ENCODE data around the gene MKKS.
"Not testable (repeated sequence)": the region's sequence is repeated elsewhere in the genome, so short reads cannot be mapped to it uniquely, and the experiment has no call there.

Gene MKKS

DNA sequence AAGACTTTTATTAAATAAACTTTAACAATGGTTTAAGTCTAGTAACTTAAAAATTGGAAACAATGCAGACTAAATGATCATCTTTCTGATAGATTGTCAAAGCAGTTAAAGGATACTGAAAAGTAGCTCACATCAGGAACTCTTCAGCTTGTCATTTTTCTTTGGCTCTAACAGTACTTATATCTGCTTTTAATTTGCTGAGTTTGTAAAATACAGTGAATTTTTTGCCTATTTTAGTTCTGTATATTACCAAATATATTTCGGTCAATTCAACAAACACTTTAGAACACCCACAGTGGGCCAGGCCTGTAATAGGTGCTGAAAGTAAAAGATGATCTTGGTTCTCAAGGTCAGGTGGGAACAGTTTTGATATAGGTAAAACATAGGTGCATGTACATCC, 22.3 kb downstream of the MKKS start:
- DNase-seq, result no peak

DNA sequence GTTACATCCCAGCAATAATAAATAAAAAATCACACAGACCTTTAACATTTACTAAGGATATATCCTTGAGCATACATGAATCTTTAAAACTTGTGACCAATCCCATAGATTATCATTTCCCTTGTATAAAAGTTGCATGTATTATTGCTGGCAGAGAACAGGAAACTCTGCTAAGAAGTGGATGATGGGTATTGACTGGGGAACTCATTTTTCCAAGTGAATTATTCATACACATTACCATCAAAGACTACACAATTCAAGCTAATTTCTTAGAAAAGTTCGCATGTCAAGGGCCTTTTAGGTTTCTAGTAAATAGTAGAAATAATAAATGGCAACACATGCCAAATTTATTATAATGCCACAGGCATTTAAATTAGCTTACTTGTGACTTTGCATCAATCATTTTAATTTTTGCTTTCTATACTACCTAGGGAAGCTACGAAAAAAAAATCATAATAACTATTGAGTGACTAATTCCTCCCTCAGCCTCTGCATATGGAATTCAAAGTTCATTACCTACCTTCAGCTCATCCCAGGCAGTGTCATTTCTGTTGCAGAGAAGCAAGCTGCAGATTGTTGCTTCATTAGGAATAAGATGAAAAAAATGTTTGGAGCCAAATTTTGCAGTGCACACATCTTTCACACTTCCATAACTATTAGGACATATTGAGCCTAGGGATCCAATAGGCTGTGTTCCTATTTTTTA, 25.8 kb downstream of the MKKS start:
- no peak for DNase-seq

- DNase-seq, result no peak
These were observed 29.0 kb downstream of the MKKS start for GRCh38 chr20:10404959-10405530.

DNA sequence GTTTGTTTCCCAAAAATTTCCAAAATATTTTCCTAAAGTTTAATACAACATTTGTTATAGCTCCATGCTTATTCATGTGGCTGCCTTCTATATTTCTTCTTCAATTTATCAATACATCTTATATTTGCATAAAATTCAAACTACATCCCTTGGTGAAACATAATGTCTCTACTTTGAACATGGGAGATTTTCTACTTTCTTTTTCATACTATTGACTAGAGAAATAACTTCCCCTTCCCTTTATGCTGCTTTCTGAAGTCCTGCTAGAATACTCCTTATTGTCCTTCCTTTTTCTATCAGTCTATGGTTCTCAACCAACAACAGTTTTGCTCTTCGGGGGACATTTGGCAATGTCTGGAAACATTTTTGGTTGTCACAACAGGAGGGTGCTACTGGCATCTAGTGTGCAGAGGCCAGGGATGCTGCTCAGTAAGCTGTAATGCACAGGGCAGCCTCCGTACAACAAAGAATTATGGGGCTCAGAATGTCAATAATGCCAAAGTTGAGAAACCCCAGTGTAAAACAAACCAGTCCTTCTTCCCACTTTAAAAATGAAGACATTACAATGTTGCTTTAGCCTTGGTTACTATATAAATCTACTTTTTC, 29.9 kb downstream of the MKKS start:
- DNase-seq, result no peak

DNA sequence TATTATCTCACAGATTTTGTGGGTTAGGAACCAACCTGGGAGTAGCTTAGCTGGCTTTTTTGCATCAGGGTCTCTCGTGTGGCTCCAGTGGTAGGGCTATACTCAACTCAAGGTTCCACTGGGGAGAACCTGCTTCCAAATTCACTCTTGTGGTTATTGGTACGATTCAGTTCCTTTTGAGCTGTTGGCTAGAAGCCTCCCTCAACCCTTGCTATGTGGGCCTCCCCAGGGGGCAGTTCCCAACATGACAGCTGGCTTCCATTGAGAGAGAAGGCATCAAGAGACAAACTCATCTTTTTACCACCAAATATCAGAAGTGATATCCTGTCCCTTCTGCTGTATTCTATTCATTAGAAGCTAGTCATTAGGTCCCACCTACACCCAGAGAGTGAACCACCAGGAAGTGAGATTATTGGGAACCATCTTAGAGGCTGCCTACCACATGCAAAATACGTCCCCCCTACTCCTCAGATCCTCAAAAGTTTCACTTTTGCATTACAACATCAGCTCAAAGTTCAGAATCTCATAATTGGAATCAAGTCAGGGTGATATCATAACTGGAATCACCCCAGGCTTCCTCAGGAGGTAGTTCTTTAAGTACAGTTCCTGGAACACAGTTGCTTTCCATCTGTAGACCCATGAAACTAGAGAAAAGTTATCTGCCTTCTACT, 30.9 kb downstream of the MKKS start:
- DNase-seq, result no peak

DNA sequence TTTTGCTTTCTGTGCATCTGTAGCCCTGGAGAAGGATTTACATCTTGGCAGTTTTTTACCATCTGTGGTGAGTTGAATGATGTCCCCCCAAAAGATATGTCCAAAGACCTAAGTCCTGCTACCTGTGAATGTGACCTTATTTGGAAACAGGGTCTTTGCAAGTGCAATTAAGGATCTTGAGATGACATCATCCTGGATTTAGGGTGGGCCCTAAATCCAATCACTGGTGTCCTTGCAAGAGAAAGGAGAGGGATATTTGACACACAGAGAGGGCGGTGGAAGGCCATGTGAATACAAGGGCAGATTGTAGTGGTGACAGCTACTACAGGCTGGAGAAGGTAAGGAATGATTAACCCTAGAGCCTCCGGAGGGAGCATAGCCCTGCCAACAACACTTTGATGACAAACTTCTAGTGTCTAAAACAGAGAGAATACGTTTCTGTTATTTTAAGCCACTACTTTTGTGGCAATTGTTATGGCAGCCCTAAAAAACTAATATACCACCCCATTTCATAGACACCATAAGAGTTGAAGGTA, 35.1 kb downstream of the MKKS start:
- DNase-seq, result no peak

- not testable (repeated sequence) for DNase-seq
These were observed 39.3 kb downstream of the MKKS start for GRCh38 chr20:10394752-10395151.

DNA sequence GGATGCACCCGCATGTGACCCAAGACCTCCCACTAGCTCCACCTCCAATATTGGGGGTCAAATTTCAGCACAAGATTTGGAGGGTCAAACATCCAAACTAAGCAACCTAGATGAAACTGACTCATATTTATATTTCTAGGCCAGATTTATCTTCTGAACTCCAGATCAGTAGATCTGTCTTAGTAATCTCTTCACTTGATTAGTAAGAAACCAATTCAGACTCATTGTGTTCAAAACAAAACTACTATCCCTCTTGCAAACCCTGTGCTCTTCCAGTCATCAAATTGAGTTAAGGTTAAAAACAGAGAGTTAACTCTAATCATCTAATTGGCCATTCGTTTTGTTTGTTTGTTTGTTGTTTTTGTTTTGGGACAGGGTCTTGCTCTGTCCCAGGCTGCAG, 43.3 kb downstream of the MKKS start:
- no peak for DNase-seq

DNA sequence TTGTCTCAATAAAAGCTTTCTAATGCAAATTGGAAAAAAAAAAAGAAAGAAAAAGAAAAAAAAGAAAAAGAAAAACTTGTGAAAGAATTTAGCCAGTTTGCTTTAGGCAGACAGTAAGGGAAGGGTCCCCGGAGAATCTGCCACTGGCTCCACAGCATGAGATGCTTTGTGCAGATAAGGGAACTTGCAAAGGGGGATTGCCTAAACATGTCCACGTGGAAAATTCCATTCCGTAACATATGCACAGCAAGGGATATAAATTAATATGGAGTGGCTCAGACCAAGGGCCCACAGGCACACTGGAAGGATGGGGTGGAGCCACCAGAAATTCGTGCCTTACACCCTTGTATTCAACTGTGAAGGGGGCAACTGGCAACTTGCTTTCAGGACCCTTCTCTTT, 45.4 kb downstream of the MKKS start:
- no peak for DNase-seq

GRCh38 chr20:10387686-10388085, 46.3 kb downstream of the MKKS start:
- DNase-seq, result no peak

DNA sequence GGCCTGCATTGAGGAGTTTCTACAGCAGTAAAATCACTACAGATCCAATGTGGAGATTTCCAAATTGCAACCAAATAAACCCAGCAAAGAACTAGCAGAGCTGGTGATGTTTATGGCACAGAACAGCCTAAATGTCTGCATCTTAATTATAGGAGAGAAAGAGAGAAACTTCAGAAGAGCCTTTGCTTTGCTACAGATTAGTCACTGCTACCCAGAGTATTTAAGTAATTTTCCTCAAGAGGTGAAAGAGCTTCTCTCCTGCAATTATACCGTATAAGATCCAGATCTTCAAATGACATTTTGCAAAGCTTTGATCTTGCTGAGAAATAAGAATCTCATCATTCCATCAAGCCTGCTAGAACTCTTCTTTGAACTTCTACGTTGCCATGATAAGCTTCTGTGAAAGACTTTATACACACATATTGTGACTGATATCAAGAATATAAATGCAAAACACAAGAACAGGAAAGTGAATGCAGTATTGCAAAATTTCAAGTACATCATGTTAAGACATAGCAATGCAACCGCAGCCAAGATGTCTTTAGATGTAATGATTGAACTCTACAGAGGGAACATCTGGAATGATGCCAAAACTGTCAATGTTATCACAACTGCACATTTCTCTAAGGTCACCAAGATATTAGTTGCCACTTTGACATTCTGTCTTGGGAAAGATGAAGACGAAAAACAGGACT, 48.0 kb downstream of the MKKS start:
- no peak for DNase-seq

- DNase-seq, result no peak
These were observed 52.5 kb downstream of the MKKS start for GRCh38 chr20:10381477-10381876.

DNA sequence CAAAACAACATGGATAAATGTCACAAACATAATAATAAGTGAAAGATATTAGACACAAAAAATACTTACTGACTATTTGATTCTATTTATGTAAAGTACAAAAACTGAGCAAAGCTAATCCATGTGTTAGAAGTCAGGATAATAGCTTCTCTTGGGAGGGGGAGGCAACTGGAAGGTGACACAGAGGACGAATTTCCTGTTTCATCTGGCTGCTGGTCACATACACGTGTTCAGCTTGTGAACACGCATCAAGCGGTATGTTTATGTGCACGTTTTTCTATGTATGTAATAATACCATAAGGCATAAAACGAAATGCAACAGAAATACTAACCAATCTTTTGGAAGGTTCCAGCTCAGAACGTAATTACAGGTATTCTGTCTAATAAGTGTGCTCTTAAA, 54.3 kb downstream of the MKKS start:
- no peak for DNase-seq

GRCh38 chr20:10376270-10377075, 57.5 kb downstream of the MKKS start:
- no peak for DNase-seq

- no peak for DNase-seq
These were observed 58.8 kb downstream of the MKKS start for GRCh38 chr20:10375191-10375590.

GRCh38 chr20:10374036-10374435, 60.0 kb downstream of the MKKS start:
- no peak for DNase-seq

DNA sequence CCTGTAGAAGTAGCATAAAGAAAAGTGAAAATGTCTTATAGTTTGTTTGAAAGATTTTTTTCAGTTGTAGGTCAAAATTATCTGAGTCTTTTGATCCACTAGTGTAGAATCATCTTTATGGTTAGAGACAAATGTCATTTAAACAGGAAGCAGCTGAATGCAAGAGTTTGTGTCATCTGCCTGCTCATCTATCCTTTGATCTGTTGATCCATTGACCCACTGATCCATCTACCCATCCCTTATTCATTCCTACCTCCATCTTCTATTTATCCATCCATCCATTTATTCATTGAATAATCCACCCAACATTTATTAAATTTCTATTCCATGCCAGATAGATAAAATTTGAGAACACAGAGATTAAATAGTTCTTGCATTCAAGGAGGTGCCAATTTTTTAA, 62.6 kb downstream of the MKKS start:
- DNase-seq, result no peak

- no peak for DNase-seq
These were observed 63.7 kb downstream of the MKKS start for GRCh38 chr20:10370091-10370887.

DNA sequence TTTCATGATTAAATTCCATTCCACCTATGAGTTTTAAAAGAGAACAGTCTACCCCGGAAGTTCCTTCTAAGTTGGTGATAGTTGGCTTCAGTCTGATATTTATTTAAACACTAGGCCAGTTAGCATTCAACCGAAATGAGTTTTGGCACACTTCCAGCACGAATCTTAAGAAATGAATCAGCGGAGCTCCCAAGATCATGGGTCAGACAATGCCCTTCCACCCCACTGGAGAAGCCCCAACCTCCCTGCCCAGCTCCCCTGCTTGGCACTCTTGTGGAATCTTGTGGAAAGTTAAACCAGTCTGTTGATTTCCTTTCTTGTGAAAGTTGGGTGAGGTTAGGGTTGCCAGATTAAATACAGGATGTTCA, 64.3 kb downstream of the MKKS start:
- DNase-seq, result no peak

DNA sequence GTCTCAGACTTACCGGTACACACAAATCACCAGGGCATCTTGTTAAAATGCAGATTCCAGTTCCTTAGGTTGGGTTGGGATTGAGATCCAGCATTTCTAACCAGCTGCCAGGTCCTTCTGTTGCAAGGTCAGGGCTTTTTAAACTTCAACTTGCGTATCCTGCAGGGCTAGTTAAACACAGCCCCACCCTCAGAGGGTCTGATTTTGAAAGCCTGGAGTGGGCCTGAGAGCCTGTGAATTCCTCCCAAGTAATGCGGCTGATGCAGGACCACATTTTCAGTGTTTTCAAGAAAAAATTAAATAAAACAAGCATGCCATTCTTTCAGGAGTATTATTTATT, 65.3 kb downstream of the MKKS start:
- no peak for DNase-seq

- DNase-seq, result no peak
These were observed 65.9 kb downstream of the MKKS start for GRCh38 chr20:10367943-10368701.

Measured in KG1 (cell line).